Upper lobe of left lung (tissue), 4 donors: ENCODE measurements around the gene AP3S2.

Experiments
- EP300 ChIP-seq, 4 donors: sonication (generic); formaldehyde crosslinking; IDR thresholded peaks; one replicate each; pipeline ENCODE4 v1.5.1; 2017; ENCODE audit warnings: antibody characterized with exemption in 4 of 4, control low read depth in 2 of 4
- POLR2A ChIP-seq, 4 donors: fragments of 450-650 bp; IDR thresholded peaks; one replicate each; pipeline ENCODE4 v1.5.1; 2016 to 2017; ENCODE audit warnings: antibody characterized with exemption in 4 of 4, mild to moderate bottlenecking in 2 of 4
- POLR2AphosphoS5 ChIP-seq, 2 donors: sonication (generic); formaldehyde crosslinking; IDR thresholded peaks; one replicate each; pipeline ENCODE4 v1.5.1; 2017; ENCODE audit warnings: antibody characterized with exemption in 2 of 2
- TF ChIP-seq, protein P1 (sequence below), 6 experiments: fragments of 450-650 bp in 4 of 6; fragments of 200-600 bp in 2 of 6; sonication (generic) in 2 of 6; IDR thresholded peaks; one replicate each; pipeline ENCODE4 v1.5.1; 2016 to 2019; ENCODE audit warnings: antibody characterized with exemption in 6 of 6

DNA sequence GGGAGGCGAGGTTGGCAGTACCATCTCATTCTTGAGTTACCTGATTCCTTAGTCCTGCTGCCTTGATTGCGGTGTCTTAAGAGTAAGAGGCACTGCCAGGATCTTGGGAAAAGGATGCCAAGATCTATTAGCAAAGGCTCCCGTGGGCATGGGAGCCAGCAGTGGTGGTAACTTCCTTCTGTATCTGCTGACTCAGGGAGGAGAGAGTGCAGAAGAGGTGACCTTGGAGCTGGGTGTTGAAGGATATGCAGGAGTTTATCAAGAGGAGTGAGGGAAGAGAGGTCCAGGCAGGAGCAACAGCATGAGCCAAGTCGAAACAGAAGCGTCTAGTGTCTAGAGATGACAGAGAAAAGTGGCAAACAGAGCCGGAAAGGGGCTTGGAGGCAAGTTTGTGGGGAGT lies 113.2 kb downstream of the AP3S2 start:
- TF ChIP-seq, protein P1, sequence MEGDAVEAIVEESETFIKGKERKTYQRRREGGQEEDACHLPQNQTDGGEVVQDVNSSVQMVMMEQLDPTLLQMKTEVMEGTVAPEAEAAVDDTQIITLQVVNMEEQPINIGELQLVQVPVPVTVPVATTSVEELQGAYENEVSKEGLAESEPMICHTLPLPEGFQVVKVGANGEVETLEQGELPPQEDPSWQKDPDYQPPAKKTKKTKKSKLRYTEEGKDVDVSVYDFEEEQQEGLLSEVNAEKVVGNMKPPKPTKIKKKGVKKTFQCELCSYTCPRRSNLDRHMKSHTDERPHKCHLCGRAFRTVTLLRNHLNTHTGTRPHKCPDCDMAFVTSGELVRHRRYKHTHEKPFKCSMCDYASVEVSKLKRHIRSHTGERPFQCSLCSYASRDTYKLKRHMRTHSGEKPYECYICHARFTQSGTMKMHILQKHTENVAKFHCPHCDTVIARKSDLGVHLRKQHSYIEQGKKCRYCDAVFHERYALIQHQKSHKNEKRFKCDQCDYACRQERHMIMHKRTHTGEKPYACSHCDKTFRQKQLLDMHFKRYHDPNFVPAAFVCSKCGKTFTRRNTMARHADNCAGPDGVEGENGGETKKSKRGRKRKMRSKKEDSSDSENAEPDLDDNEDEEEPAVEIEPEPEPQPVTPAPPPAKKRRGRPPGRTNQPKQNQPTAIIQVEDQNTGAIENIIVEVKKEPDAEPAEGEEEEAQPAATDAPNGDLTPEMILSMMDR (IDR thresholded peaks at IDR 0.05), result no peak
- TF ChIP-seq EP300 (IDR thresholded peaks at IDR 0.05) (no peak), POLR2A (IDR thresholded peaks at IDR 0.05) (no peak), POLR2AphosphoS5 (IDR thresholded peaks at IDR 0.05) (no peak)
